Glutamatergic neuron (in vitro differentiated cells): Measurements from ENCODE around the gene EIF4E2. TPM values are rescaled to one million over a fixed set of nuclear protein-coding genes. Genes with fewer than 3 reads are reported as not detected.

Experiments used
- DNase-seq: peaks from one replicate; pipeline ENCODE4 v3.0.0; 2022
- H3K27ac Mint-ChIP-seq: one replicate; pipeline ENCODE4 v1.8.0; 2020; ENCODE audit warnings: mild to moderate bottlenecking, mixed read lengths, inconsistent platforms; ENCODE audit not compliant: unreplicated experiment
- H3K27me3 Mint-ChIP-seq: one replicate; pipeline ENCODE4 v1.8.0; 2020; ENCODE audit warnings: mild to moderate bottlenecking, moderate library complexity, mixed read lengths, inconsistent platforms; ENCODE audit not compliant: unreplicated experiment
- H3K36me3 Mint-ChIP-seq: one replicate; pipeline ENCODE4 v1.8.0; 2020; ENCODE audit warnings: mild to moderate bottlenecking, mixed read lengths, inconsistent platforms; ENCODE audit not compliant: unreplicated experiment
- H3K4me1 Mint-ChIP-seq: one replicate; pipeline ENCODE4 v1.8.0; 2020; ENCODE audit warnings: mild to moderate bottlenecking, low read depth, mixed read lengths, inconsistent platforms; ENCODE audit not compliant: unreplicated experiment
- H3K4me3 Mint-ChIP-seq: one replicate; pipeline ENCODE4 v1.8.0; 2020; ENCODE audit warnings: mild to moderate bottlenecking, mixed read lengths, inconsistent platforms; ENCODE audit not compliant: unreplicated experiment
- H3K9me3 Mint-ChIP-seq: one replicate; pipeline ENCODE4 v1.8.0; 2020; ENCODE audit warnings: mild to moderate bottlenecking, moderate library complexity, mixed read lengths, inconsistent platforms; ENCODE audit not compliant: unreplicated experiment
- CTCF ChIP-seq: fragments of 200-600 bp; sonication (generic); IDR thresholded peaks from one replicate; pipeline ENCODE4 v1.5.0; 2021; ENCODE audit not compliant: partially characterized antibody, unreplicated experiment
- total RNA-seq: library from RNA; stranded (reverse); fragmentation: NEBNext Ultra II Directional; extraction: Animal tissue kit (Norgen Biotek cat#: 25700); gene quantifications from one replicate; pipeline ENCODE4 v1.2.1, GENCODE V29; 2021; ENCODE audit not compliant: unreplicated experiment

Gene EIF4E2
- total RNA-seq, 1 donor from 2014 or later: 82.9 TPM

GRCh38 chr2:232508251-232508650 is 42.2 kb upstream of the EIF4E2 start:
- Mint-ChIP-seq H3K4me1 (peaks cover 11% of the 10 kb centered on the region), H3K27me3 (peaks cover 18% of the 10 kb centered on the region)

DNA sequence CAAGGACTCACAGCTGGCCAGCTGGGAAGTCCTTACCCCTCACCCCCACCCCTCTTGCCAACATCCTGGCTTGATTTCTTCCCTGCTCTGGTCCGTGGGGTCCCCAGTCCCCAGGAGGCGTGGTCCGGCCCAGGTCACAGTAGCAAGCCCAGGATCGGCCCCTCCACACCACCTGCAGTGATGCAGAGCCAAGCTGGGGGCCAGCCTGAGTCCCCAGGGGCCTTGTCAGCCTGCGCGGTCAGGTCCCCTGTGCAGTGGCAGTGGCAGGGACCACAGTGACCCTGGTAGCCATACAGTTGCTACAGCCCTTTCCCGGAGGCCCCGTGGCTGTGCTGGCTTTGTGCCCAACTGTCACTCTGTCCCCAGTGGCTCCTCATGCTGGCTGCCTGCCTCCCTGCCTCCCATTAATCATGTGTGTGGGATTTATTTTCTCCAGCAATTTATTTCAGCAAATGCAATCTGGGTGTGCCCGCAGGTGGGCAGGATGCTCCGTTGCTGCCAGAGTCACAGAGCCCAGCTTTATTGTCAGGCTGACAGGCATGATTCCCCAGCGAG is 39.1 kb upstream of the EIF4E2 start:
- Mint-ChIP-seq H3K27me3 (peaks cover 17% of the 10 kb centered on the region), H3K4me3 (no peak overlapping the region), H3K36me3 (no peaks in the 10 kb centered on the region), H3K4me1 (peaks cover 2% of the 10 kb centered on the region), H3K27ac (no peak overlapping the region), H3K9me3 (peaks cover 2% of the 10 kb centered on the region)
- TF ChIP-seq CTCF: no peak
- DNase-seq: no peak

More at GRCh38 chr2:232508251-232508650, 42.2 kb upstream of the EIF4E2 start:
- TF ChIP-seq CTCF: no peak
- DNase-seq: no peak
- peaks cover 6% of the 10 kb centered on the region for H3K9me3 Mint-ChIP-seq
- no peaks in the 10 kb centered on the region for H3K36me3 Mint-ChIP-seq
- H3K27ac Mint-ChIP-seq: no peak overlapping the region
- H3K4me3 Mint-ChIP-seq: no peak overlapping the region

DNA sequence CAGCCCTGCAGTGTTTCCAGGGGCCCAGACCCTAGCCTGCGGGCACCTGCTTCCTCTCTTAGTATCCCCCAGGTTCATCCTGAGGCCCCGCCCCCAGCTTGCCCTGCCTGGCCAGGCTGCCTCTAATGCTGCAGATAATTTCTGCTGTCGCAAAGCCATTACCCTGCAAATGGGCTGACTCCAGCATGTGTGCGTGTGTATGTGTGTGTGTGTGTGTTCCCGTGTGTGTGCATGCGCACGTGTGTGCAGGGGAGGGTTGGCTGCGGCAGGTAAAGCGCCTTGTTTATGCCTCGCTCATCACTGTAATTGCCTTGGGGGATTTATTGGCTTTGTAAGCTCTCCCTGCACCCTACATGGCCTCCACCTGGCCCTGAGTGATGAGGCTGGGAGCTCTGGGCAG is 37.9 kb upstream of the EIF4E2 start:
- H3K36me3 Mint-ChIP-seq: no peaks in the 10 kb centered on the region
- no peak overlapping the region for H3K27ac Mint-ChIP-seq
- peak; percentile 56 for DNase-seq
- peaks cover 2% of the 10 kb centered on the region for H3K4me1 Mint-ChIP-seq
- H3K9me3 Mint-ChIP-seq: peaks cover 2% of the 10 kb centered on the region
- no peak overlapping the region for H3K4me3 Mint-ChIP-seq
- TF ChIP-seq CTCF: no peak
- peaks cover 15% of the 10 kb centered on the region for H3K27me3 Mint-ChIP-seq

GRCh38 chr2:232513353-232513752 is 37.1 kb upstream of the EIF4E2 start:
- Mint-ChIP-seq H3K27me3 (peaks cover 15% of the 10 kb centered on the region), H3K4me3 (no peak overlapping the region), H3K9me3 (peaks cover 2% of the 10 kb centered on the region), H3K4me1 (peaks cover 2% of the 10 kb centered on the region), H3K27ac (no peak overlapping the region), H3K36me3 (no peaks in the 10 kb centered on the region)
- no peak for TF ChIP-seq CTCF
- DNase-seq: no peak

GRCh38 chr2:232515639-232516038 is 34.9 kb upstream of the EIF4E2 start:
- TF ChIP-seq CTCF: no peak
- H3K4me3 Mint-ChIP-seq: no peak overlapping the region
- peaks cover 2% of the 10 kb centered on the region for H3K4me1 Mint-ChIP-seq
- peaks cover 5% of the 10 kb centered on the region for H3K9me3 Mint-ChIP-seq
- H3K27me3 Mint-ChIP-seq: peaks cover 13% of the 10 kb centered on the region
- no peak for DNase-seq
- H3K27ac Mint-ChIP-seq: no peak overlapping the region
- H3K36me3 Mint-ChIP-seq: no peaks in the 10 kb centered on the region
